ENCODE measurements around the gene GLRX5. TPM values are rescaled to one million over a fixed set of nuclear protein-coding genes. Genes with fewer than 3 reads are reported as not detected.

Gene GLRX5
- total and polyA plus RNA-seq, 2 experiments from 2014 or later, result 91.4 to 130 TPM

DNA sequence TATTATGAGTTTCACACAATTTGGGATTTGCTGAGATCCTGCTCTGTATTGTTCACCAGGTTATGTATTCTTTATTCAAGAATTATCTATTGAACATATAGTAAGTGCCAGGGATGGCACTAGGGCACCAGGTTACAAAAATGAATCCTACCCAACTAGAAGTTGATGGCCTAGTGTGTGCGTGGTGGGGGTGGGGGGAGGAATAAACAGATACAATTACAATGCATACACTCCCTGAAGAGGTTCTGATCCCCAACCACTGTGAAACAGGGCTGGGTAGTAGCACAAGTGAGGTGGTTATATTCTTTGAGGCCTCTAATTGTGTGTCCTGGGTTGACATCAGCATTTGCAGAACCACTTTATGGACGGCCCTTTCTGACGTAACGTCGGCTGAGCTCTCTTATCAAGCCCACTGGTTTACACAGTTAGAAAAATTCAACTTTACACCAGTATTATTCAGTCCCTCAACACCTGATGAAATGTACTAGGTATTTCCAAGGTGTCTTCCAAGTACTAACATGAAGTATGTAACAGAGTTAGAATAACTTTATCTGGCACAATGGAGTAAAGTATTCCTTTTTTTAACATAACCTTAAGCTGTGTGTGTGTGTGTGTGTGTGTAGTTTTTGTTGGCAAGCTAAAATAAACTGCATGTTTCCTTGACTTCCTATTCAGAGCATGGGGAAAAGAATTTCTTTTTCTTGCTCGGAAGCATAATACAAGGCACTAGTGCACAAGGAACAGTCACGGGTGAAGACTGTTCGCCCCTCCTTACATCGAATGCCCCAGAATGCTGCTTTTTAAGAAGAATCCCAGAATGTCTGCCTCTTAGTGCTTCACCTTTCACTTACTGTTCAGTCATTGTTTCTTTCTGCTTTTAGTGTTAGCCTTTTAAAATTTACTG, 8.1 kb upstream of the GLRX5 start:
- Histone ChIP-seq H4K20me1 (replicated peaks; ENCODE audit: insufficient read depth) (peaks cover 28% of the 10 kb centered on the region), H3K4me2 (no peak overlapping the region), H3K9me2 (ENCODE audit: insufficient read depth) (no peaks in the 10 kb centered on the region), H3K79me2 (replicated peaks; ENCODE audit: insufficient read depth) (peaks cover 29% of the 10 kb centered on the region), H3K27me3 (ENCODE audit: insufficient read depth) (no peaks in the 10 kb centered on the region), H3K4me3 (no peak overlapping the region), H2AFZ (no peak overlapping the region), H3F3A (replicated peaks; ENCODE audit: low read depth) (no peaks in the 10 kb centered on the region), H3K36me3 (ENCODE audit: insufficient read depth) (0 out of 2 replicates have a peak, but pooled peaks cover 2% of the 10 kb centered on the region), H3K4me1 (ENCODE audit: insufficient read depth) (peaks cover 18% of the 10 kb centered on the region), H3K27ac (ENCODE audit: low read depth) (no peak overlapping the region)
- Mint-ChIP-seq H3K36me3 (ENCODE audit: low read depth) (peaks cover 15% of the 10 kb centered on the region; the same call in 2 of the 3 replicates), H3K27ac (0 out of 2 replicates have a peak overlapping the region, but pooled peaks have one; percentile 36), H3K4me3 (no peak overlapping the region), H3K9me3 (no peaks in the 10 kb centered on the region), H3K27me3 (ENCODE audit: insufficient read depth, low read depth, poor library complexity) (peaks cover 7% of the 10 kb centered on the region), H3K4me1 (peaks cover 30% of the 10 kb centered on the region)
- DNase-seq (ENCODE audit: low spot score) (no peak), ATAC-seq (no peak)
- TF ChIP-seq EZH2 (IDR thresholded peaks at IDR 0.05; ENCODE audit: low read depth, unreplicated experiment) (no peak), EZH2phosphoT487 (IDR thresholded peaks at IDR 0.05; ENCODE audit: unreplicated experiment) (no peak), STAT1 (IDR thresholded peaks at IDR 0.05; ENCODE audit: unreplicated experiment) (no peak), ZNF114 (CRISPR knock-in tag; IDR thresholded peaks at IDR 0.05) (no peak), ZNF331 (CRISPR knock-in tag; IDR thresholded peaks at IDR 0.05; ENCODE audit: low read depth) (no peak), NANOG (IDR thresholded peaks at IDR 0.05; ENCODE audit: borderline replicate concordance) (no peak)
- TF ChIP-seq, protein P1, sequence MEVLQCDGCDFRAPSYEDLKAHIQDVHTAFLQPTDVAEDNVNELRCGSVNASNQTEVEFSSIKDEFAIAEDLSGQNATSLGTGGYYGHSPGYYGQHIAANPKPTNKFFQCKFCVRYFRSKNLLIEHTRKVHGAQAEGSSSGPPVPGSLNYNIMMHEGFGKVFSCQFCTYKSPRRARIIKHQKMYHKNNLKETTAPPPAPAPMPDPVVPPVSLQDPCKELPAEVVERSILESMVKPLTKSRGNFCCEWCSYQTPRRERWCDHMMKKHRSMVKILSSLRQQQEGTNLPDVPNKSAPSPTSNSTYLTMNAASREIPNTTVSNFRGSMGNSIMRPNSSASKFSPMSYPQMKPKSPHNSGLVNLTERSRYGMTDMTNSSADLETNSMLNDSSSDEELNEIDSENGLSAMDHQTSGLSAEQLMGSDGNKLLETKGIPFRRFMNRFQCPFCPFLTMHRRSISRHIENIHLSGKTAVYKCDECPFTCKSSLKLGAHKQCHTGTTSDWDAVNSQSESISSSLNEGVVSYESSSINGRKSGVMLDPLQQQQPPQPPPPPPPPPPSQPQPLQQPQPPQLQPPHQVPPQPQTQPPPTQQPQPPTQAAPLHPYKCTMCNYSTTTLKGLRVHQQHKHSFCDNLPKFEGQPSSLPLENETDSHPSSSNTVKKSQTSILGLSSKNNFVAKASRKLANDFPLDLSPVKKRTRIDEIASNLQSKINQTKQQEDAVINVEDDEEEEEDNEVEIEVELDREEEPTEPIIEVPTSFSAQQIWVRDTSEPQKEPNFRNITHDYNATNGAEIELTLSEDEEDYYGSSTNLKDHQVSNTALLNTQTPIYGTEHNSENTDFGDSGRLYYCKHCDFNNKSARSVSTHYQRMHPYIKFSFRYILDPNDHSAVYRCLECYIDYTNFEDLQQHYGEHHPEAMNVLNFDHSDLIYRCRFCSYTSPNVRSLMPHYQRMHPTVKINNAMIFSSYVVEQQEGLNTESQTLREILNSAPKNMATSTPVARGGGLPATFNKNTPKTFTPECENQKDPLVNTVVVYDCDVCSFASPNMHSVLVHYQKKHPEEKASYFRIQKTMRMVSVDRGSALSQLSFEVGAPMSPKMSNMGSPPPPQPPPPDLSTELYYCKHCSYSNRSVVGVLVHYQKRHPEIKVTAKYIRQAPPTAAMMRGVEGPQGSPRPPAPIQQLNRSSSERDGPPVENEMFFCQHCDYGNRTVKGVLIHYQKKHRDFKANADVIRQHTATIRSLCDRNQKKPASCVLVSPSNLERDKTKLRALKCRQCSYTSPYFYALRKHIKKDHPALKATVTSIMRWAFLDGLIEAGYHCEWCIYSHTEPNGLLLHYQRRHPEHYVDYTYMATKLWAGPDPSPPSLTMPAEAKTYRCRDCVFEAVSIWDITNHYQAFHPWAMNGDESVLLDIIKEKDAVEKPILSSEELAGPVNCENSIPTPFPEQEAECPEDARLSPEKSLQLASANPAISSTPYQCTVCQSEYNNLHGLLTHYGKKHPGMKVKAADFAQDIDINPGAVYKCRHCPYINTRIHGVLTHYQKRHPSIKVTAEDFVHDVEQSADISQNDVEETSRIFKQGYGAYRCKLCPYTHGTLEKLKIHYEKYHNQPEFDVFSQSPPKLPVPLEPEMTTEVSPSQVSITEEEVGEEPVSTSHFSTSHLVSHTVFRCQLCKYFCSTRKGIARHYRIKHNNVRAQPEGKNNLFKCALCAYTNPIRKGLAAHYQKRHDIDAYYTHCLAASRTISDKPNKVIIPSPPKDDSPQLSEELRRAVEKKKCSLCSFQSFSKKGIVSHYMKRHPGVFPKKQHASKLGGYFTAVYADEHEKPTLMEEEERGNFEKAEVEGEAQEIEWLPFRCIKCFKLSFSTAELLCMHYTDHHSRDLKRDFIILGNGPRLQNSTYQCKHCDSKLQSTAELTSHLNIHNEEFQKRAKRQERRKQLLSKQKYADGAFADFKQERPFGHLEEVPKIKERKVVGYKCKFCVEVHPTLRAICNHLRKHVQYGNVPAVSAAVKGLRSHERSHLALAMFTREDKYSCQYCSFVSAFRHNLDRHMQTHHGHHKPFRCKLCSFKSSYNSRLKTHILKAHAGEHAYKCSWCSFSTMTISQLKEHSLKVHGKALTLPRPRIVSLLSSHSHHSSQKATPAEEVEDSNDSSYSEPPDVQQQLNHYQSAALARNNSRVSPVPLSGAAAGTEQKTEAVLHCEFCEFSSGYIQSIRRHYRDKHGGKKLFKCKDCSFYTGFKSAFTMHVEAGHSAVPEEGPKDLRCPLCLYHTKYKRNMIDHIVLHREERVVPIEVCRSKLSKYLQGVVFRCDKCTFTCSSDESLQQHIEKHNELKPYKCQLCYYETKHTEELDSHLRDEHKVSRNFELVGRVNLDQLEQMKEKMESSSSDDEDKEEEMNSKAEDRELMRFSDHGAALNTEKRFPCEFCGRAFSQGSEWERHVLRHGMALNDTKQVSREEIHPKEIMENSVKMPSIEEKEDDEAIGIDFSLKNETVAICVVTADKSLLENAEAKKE (CRISPR knock-in tag; IDR thresholded peaks at IDR 0.05), result no peak
- TF ChIP-seq, protein P2, sequence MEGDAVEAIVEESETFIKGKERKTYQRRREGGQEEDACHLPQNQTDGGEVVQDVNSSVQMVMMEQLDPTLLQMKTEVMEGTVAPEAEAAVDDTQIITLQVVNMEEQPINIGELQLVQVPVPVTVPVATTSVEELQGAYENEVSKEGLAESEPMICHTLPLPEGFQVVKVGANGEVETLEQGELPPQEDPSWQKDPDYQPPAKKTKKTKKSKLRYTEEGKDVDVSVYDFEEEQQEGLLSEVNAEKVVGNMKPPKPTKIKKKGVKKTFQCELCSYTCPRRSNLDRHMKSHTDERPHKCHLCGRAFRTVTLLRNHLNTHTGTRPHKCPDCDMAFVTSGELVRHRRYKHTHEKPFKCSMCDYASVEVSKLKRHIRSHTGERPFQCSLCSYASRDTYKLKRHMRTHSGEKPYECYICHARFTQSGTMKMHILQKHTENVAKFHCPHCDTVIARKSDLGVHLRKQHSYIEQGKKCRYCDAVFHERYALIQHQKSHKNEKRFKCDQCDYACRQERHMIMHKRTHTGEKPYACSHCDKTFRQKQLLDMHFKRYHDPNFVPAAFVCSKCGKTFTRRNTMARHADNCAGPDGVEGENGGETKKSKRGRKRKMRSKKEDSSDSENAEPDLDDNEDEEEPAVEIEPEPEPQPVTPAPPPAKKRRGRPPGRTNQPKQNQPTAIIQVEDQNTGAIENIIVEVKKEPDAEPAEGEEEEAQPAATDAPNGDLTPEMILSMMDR (conservative IDR thresholded peaks at IDR 0.05; ENCODE audit: low read depth in 2 of 2), result no peak
